DND-41 (cell line): ENCODE measurements around the gene TSPAN17.

Experiments used
- ATAC-seq: fragments of 200-7000 bp; cut with Tn5 transposase; 3 replicates; pipeline ENCODE4 v1.9.1; 2021; ENCODE audit warnings: low read depth; ENCODE audit not compliant: insufficient read depth
- DNase-seq: peaks from one replicate; pipeline ENCODE4 v3.0.0-alpha.2; 2020
- H2AFZ ChIP-seq: 2 replicates; pipeline ENCODE4 v1.6.0; 2012; ENCODE audit warnings: low read depth, low read length
- H3K27ac ChIP-seq: 2 replicates; pipeline ENCODE4 v1.5.1; 2012; ENCODE audit warnings: low read length, inconsistent platforms
- H3K27me3 ChIP-seq: fragments of 200-600 bp; sonication (generic); 2 replicates; pipeline ENCODE4 v1.6.0; 2012; ENCODE audit warnings: low read length, mild to moderate bottlenecking, inconsistent platforms; ENCODE audit not compliant: insufficient read depth, poor library complexity
- H3K36me3 ChIP-seq: 2 replicates; pipeline ENCODE4 v1.5.1; 2012; ENCODE audit warnings: low read length, inconsistent platforms; ENCODE audit not compliant: insufficient read depth
- H3K4me1 ChIP-seq: 2 replicates; pipeline ENCODE4 v1.5.1; 2012; ENCODE audit warnings: mild to moderate bottlenecking, low read length; ENCODE audit not compliant: insufficient read depth
- H3K4me2 ChIP-seq: 2 replicates; pipeline ENCODE4 v1.6.0; 2012; ENCODE audit warnings: mild to moderate bottlenecking, moderate library complexity, low read length, inconsistent platforms; ENCODE audit not compliant: insufficient read depth
- H3K4me3 ChIP-seq, 2 experiments: fragments of 200-600 bp in 1 of 2; shearing (Covaris generic) in 1 of 2; 2 replicates each; pipeline ENCODE4 v1.5.1; 2012 to 2016; ENCODE audit warnings: inconsistent platforms in 2 of 2, low read length in 2 of 2, mild to moderate bottlenecking in 2 of 2, low read depth in 1 of 2, moderate library complexity in 1 of 2
- H3K79me2 ChIP-seq: 2 replicates; pipeline ENCODE4 v1.6.0; 2012; ENCODE audit warnings: low read length, inconsistent platforms; ENCODE audit not compliant: insufficient read depth
- H3K9ac ChIP-seq: 2 replicates; pipeline ENCODE4 v1.6.0; 2012; ENCODE audit warnings: low read depth, mild to moderate bottlenecking, inconsistent platforms, low read length, moderate library complexity
- H3K9me3 ChIP-seq: 2 replicates; pipeline ENCODE4 v1.5.1; 2012; ENCODE audit warnings: low read length, moderate library complexity, mild to moderate bottlenecking, inconsistent platforms; ENCODE audit not compliant: insufficient read depth, severe bottlenecking
- H4K20me1 ChIP-seq: 2 replicates; pipeline ENCODE4 v1.6.0; 2012; ENCODE audit warnings: low read length; ENCODE audit not compliant: insufficient read depth
- CTCF ChIP-seq: IDR thresholded peaks from 2 replicates; pipeline ENCODE4 v1.5.1; 2012; ENCODE audit warnings: borderline replicate concordance, low read length, moderate library complexity, mild to moderate bottlenecking; ENCODE audit not compliant: poor library complexity, severe bottlenecking; ENCODE audit errors: extremely low read depth
- EZH2 ChIP-seq: IDR thresholded peaks from 3 replicates; pipeline ENCODE4 v1.6.1; 2012; ENCODE audit warnings: borderline replicate concordance, low read depth, mild to moderate bottlenecking, moderate library complexity, low read length, inconsistent platforms; ENCODE audit not compliant: severe bottlenecking

Gene TSPAN17

GRCh38 chr5:176619569-176620332 lies 27.5 kb upstream of the TSPAN17 start:
- TF ChIP-seq CTCF (no peak), EZH2 (no peak)
- Histone ChIP-seq H3K9ac (no peak overlapping the region), H3K4me2 (no peak overlapping the region), H3K27me3 (no peaks in the 10 kb centered on the region), H3K9me3 (no peaks in the 10 kb centered on the region), H4K20me1 (no peaks in the 10 kb centered on the region), H3K27ac (no peak overlapping the region), H2AFZ (no peak overlapping the region), H3K36me3 (no peaks in the 10 kb centered on the region), H3K79me2 (no peaks in the 10 kb centered on the region), H3K4me3 (no peak overlapping the region), H3K4me1 (no peaks in the 10 kb centered on the region)
- ATAC-seq (no peak), DNase-seq (no peak)

GRCh38 chr5:176620333-176620981 lies 26.8 kb upstream of the TSPAN17 start:
- no peaks in the 10 kb centered on the region for H3K36me3 ChIP-seq
- no peak overlapping the region for H3K9ac ChIP-seq
- H3K4me3 ChIP-seq, result no peak overlapping the region
- no peaks in the 10 kb centered on the region for H3K79me2 ChIP-seq
- no peak for DNase-seq
- H3K4me2 ChIP-seq, result no peak overlapping the region
- H3K4me1 ChIP-seq, result no peaks in the 10 kb centered on the region
- no peak overlapping the region for H2AFZ ChIP-seq
- H3K9me3 ChIP-seq, result no peaks in the 10 kb centered on the region
- no peaks in the 10 kb centered on the region for H4K20me1 ChIP-seq
- no peak for ATAC-seq
- TF ChIP-seq EZH2 (no peak), CTCF (no peak)
- H3K27ac ChIP-seq, result no peak overlapping the region
- H3K27me3 ChIP-seq, result no peaks in the 10 kb centered on the region

- H3K9ac ChIP-seq, result no peak overlapping the region
- ATAC-seq (no peak), DNase-seq (no peak)
- no peak overlapping the region for H2AFZ ChIP-seq
- H4K20me1 ChIP-seq, result no peaks in the 10 kb centered on the region
- no peak overlapping the region for H3K27ac ChIP-seq
- H3K4me2 ChIP-seq, result no peak overlapping the region
- no peak overlapping the region for H3K4me3 ChIP-seq
- no peaks in the 10 kb centered on the region for H3K27me3 ChIP-seq
- H3K4me1 ChIP-seq, result no peaks in the 10 kb centered on the region
- H3K79me2 ChIP-seq, result no peaks in the 10 kb centered on the region
- H3K36me3 ChIP-seq, result no peaks in the 10 kb centered on the region
- TF ChIP-seq EZH2, result no peak
- TF ChIP-seq CTCF, result no peak
- no peaks in the 10 kb centered on the region for H3K9me3 ChIP-seq
Observed at GRCh38 chr5:176621661-176622079, 25.6 kb upstream of the TSPAN17 start.
